ENCODE data around the gene PKD1L1. TPM values are rescaled to one million over a fixed set of nuclear protein-coding genes. Genes with fewer than 3 reads are reported as not detected.

PKD1L1 gene
- total RNA-seq, 1 donor from 2014 or later, result 0.40 TPM

DNA sequence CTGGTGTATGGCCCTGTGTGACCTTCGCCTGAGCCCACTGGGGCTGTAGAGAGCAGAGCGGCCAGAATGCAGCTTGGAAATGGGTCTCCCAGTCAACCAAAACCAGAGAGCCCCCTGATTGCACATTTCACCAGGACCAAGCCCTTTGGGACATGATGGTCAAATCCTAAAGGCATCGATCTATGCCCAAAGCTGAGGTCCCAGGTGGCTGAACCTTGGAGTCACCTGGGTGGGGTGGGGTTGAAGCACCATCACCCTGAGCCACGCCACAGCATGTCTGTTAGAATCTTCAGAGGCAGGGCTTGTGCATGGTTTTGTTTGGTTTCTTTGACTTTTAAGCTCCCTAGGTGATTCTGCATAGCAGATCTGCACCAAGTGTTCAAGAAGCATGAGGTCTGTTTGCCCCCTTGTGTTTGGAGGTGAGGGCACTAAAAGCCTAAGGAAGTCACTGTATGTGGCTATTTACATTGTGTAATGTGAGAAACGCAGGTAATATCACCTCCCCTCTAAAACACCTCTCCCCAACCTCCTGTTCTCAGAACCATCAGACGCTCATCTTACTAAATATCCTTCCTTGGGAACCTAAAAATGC, 9.6 kb downstream of the PKD1L1 start:
- intact Hi-C loops (cut with micrococcal nuclease), result loop anchor here (1.0 to 5.0 kb wide), 6 partner anchors 86 to 672 kb away; partner anchors contain the start of genes C7orf57 and TNS3
- Mint-ChIP-seq H3K36me3 (ENCODE audit: low read depth) (no peaks in the 10 kb centered on the region), H3K27me3 (no peaks in the 10 kb centered on the region), H3K9me3 (no peaks in the 10 kb centered on the region), H3K4me1 (peaks cover 35% of the 10 kb centered on the region), H3K27ac (no peak overlapping the region), H3K4me3 (no peak overlapping the region)
- POLR2A ChIA-PET, result interaction anchor here (1.2 to 3.1 kb wide), 3 partner anchors 10 to 150 kb away, joined by 4 to 50 read pairs (median 9); partner anchors contain the start of gene UPP1
- ATAC-seq (ENCODE audit: low read depth) (no peak), DNase-seq (no peak)
- TF ChIP-seq, protein P1, sequence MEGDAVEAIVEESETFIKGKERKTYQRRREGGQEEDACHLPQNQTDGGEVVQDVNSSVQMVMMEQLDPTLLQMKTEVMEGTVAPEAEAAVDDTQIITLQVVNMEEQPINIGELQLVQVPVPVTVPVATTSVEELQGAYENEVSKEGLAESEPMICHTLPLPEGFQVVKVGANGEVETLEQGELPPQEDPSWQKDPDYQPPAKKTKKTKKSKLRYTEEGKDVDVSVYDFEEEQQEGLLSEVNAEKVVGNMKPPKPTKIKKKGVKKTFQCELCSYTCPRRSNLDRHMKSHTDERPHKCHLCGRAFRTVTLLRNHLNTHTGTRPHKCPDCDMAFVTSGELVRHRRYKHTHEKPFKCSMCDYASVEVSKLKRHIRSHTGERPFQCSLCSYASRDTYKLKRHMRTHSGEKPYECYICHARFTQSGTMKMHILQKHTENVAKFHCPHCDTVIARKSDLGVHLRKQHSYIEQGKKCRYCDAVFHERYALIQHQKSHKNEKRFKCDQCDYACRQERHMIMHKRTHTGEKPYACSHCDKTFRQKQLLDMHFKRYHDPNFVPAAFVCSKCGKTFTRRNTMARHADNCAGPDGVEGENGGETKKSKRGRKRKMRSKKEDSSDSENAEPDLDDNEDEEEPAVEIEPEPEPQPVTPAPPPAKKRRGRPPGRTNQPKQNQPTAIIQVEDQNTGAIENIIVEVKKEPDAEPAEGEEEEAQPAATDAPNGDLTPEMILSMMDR (IDR thresholded peaks at IDR 0.05), result no peak
- CTCF ChIA-PET, result interaction anchor here (0.6 to 3.0 kb wide), 10 partner anchors 9 to 1651 kb away, joined by 3 to 21 read pairs (median 5); partner anchors contain the start of gene PKD1L1

DNA sequence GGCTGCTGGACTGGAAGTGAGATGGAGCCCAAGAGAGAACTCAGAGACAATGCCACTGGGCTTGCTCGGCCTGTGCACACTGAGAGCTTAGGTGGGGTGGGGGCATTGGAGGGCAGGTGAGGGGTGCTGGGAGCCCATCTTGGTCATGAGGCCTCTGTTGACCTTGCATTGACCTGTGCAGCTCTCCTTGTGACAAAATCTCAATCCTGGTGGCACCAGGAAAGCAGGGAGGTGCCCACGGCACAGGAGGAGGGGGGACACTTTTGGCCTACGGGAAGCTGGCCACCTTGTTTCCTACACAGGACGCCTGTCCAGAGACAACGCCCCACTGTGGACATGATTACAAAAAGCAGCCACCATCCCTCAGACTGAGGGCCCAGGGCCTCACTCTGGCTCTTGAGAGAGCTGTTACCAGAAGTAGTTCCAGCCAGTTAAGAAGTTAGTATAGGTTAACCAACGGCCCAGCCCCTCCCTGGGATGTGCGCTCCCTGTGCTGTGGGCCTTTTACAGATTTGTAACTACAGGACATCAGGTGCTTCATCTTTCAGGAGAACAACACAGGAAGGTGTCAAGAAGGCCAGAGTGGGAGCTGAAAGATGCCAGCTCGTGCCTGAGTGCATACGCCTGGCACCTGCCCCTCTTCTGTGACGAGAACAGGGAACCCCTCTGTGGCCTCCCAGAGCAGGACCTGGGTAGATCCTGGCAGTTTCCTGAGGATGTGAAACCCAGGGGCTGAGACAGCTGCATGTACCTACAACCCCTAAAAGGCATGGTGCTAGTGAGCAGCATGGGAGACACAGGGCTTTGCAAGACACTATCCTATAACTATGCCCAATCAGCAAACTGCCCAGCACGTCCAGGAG, 10.3 kb downstream of the PKD1L1 start:
- Mint-ChIP-seq H3K27ac (peak overlapping the region; percentile 46), H3K36me3 (ENCODE audit: low read depth) (no peaks in the 10 kb centered on the region), H3K4me1 (peaks cover 35% of the 10 kb centered on the region), H3K4me3 (peak overlapping the region; percentile 63), H3K27me3 (no peaks in the 10 kb centered on the region), H3K9me3 (no peaks in the 10 kb centered on the region)
- DNase-seq, result peak; percentile 42
- peak; percentile 27 for ATAC-seq (ENCODE audit: low read depth)
- TF ChIP-seq, protein P1 (IDR thresholded peaks at IDR 0.05), result no peak
- intact Hi-C loops (cut with micrococcal nuclease), result loop anchor here (1.0 to 5.0 kb wide), 12 partner anchors 9 to 672 kb away; partner anchors contain the start of genes C7orf57, HUS1 and TNS3
- POLR2A ChIA-PET, result interaction anchor here (0.5 to 3.1 kb wide), 6 partner anchors 10 to 323 kb away, joined by 4 to 50 read pairs (median 7); partner anchors contain the start of gene UPP1
- CTCF ChIA-PET, result interaction anchor here (0.9 to 3.0 kb wide), 7 partner anchors 9 to 672 kb away, joined by 3 to 21 read pairs (median 12); no protein-coding TSS in a partner anchor

GRCh38 chr7:47937065-47937687, 11.1 kb downstream of the PKD1L1 start:
- ChIA-PET POLR2A (interaction anchor here (0.5 to 3.1 kb wide), 7 partner anchors 9 to 440 kb away, joined by 3 to 50 read pairs (median 5); partner anchors contain the start of gene UPP1), CTCF (interaction anchor here (2.7 to 3.0 kb wide), 4 partner anchors 8 to 671 kb away, joined by 12 to 21 read pairs (median 17); no protein-coding TSS in a partner anchor)
- peak overlapping the region; percentile 63 for H3K4me3 Mint-ChIP-seq
- H3K9me3 Mint-ChIP-seq, result no peaks in the 10 kb centered on the region
- peak overlapping the region; percentile 46 for H3K27ac Mint-ChIP-seq
- TF ChIP-seq, protein P1 (IDR thresholded peaks at IDR 0.05), result no peak
- no peaks in the 10 kb centered on the region for H3K27me3 Mint-ChIP-seq
- intact Hi-C loops (cut with micrococcal nuclease), result loop anchor here (1.0 to 5.0 kb wide), 9 partner anchors 8 to 493 kb away; partner anchors contain the start of genes C7orf57, HUS1 and TNS3
- peak; percentile 91 for ATAC-seq (ENCODE audit: low read depth)
- no peaks in the 10 kb centered on the region for H3K36me3 Mint-ChIP-seq (ENCODE audit: low read depth)
- DNase-seq, result peak; percentile 62
- H3K4me1 Mint-ChIP-seq, result peaks cover 35% of the 10 kb centered on the region

DNA sequence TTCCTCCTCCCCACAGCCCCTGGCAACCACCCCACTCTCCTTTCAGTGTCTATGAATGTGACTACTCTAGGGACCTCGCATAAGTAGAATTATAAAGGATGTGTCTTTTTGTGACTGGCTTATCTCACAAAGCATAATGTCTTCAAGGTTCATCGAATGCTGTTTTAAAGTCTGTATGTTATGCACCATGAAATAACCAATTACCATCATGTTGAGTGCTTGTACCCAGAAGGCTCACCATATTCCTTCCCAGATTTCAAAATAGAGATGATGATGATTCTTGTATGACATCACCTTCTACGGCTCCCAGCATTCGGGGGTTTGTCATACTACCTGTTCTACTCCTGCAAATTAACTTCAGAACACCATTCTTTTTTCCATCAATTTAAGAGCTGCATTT, 11.9 kb downstream of the PKD1L1 start:
- H3K36me3 Mint-ChIP-seq (ENCODE audit: low read depth), result no peaks in the 10 kb centered on the region
- no peak for ATAC-seq (ENCODE audit: low read depth)
- POLR2A ChIA-PET, result interaction anchor here (0.9 to 3.1 kb wide), 3 partner anchors 8 to 439 kb away, joined by 3 to 50 read pairs (median 4); no protein-coding TSS in a partner anchor

More for the DNA sequence above, 11.9 kb downstream of the PKD1L1 start:
- Mint-ChIP-seq H3K27ac (no peak overlapping the region), H3K27me3 (no peaks in the 10 kb centered on the region), H3K4me3 (no peak overlapping the region), H3K9me3 (no peaks in the 10 kb centered on the region), H3K4me1 (peaks cover 35% of the 10 kb centered on the region)
- CTCF ChIA-PET, result no interaction called here
- TF ChIP-seq, protein P1 (IDR thresholded peaks at IDR 0.05), result no peak
- intact Hi-C loops (cut with micrococcal nuclease), result loop anchor here (2.0 to 5.0 kb wide), 5 partner anchors 101 to 456 kb away; partner anchors contain the start of genes C7orf57 and TNS3
- DNase-seq, result no peak

All from activated B cell treated with CpG ODN at 0.5 μM for 24 hours (primary cell).